HCT116 (cell line): ENCODE results near the gene LYRM4. TPM values are rescaled to one million over a fixed set of nuclear protein-coding genes. Genes with fewer than 3 reads are reported as not detected.

Experiments used
- ATAC-seq: fragments of 200-7000 bp; cut with Tn5 transposase; 2 replicates; pipeline ENCODE4 v1.9.1; 2020; ENCODE audit warnings: mild to moderate bottlenecking, moderate library complexity
- BruUV-seq: library from RNA; stranded (reverse); fragments of 400-500 nt; replicated peaks from 2 replicates; lab custom pipeline; 2021; lab: Mats Ljungman, UMichigan
- CTCF ChIA-PET: fragments of 300-600 bp; sonication (Branson Sonifier 250); formaldehyde crosslinking; loops from one replicate; lab custom pipeline; 2021; ENCODE audit warnings: antibody characterized with exemption; lab: Charles Lee
- POLR2A ChIA-PET: fragments of 300-600, 350-600 bp; sonication (Branson Sonifier 250); formaldehyde crosslinking; loops from one replicate; lab custom pipeline; 2021; ENCODE audit warnings: antibody characterized with exemption; lab: Charles Lee
- RAD21 ChIA-PET, 2 experiments: fragments of 300-600 bp; sonication (Branson Sonifier 250); formaldehyde crosslinking; loops; one replicate each; lab custom pipeline; 2023; ENCODE audit warnings: low total read pairs in 2 of 2; ENCODE audit not compliant: uncharacterized antibody in 2 of 2, unreplicated experiment in 2 of 2, low non-redundant PET in 1 of 2; lab: Charles Lee
- DNase-seq: peaks from one replicate; pipeline ENCODE4 v3.0.0-alpha.2; 2010; ENCODE audit warnings: low read depth, low spot score
- H2AFZ ChIP-seq: fragments of 200-600 bp; shearing (Covaris generic), sonication (generic); 2 replicates; pipeline ENCODE4 v1.6.1; 2017; ENCODE audit warnings: low read depth, mixed run types, mixed read lengths, antibody characterized with exemption, low read length; ENCODE audit not compliant: poor library complexity, severe bottlenecking
- H3K27ac ChIP-seq: 2 replicates; pipeline ENCODE4 v1.5.1; 2012; ENCODE audit warnings: low read depth, low read length
- H3K27me3 ChIP-seq: fragments of 200-600 bp; sonication (generic); 2 replicates; pipeline ENCODE4 v1.6.1; 2016; ENCODE audit warnings: mixed run types, low read length, mixed read lengths; ENCODE audit not compliant: insufficient read depth
- H3K36me3 ChIP-seq, 2 experiments: fragments of 200-500 bp in 1 of 2; fragments of 200-600 bp in 1 of 2; sonication (Bioruptor generic) in 1 of 2; sonication (generic) in 1 of 2; 2 replicates each; pipeline versions ENCODE4 v1.5.1 to v1.6.1; 2014 to 2016; ENCODE audit warnings: low read length in 2 of 2, inconsistent platforms in 1 of 2, mixed read lengths in 1 of 2, mixed run types in 1 of 2; ENCODE audit not compliant: insufficient read depth in 2 of 2, control insufficient read depth in 1 of 2
- H3K4me1 ChIP-seq, 2 experiments: fragments of 200-600 bp in 1 of 2; sonication (generic) in 1 of 2; 2 replicates each; pipeline versions ENCODE4 v1.5.1 to v1.6.1; 2012 to 2017; ENCODE audit warnings: low read length in 2 of 2, inconsistent platforms in 1 of 2, mild to moderate bottlenecking in 1 of 2, mixed read lengths in 1 of 2, mixed run types in 1 of 2, moderate library complexity in 1 of 2; ENCODE audit not compliant: insufficient read depth in 2 of 2, control insufficient read depth in 1 of 2
- H3K4me2 ChIP-seq: fragments of 200-600 bp; sonication (generic); 2 replicates; pipeline ENCODE4 v1.6.1; 2017; ENCODE audit warnings: mixed run types, low read length, mixed read lengths
- H3K4me3 ChIP-seq, 2 experiments: fragments of 200-600 bp in 1 of 2; sonication (generic) in 1 of 2; replicated peaks in 1 of 2; 2 replicates each; pipeline ENCODE4 v1.5.1; 2011 to 2016; ENCODE audit warnings: low read length in 2 of 2, control low read depth in 1 of 2, low read depth in 1 of 2, mild to moderate bottlenecking in 1 of 2, mixed read lengths in 1 of 2, mixed run types in 1 of 2
- H3K79me2 ChIP-seq: fragments of 200-600 bp; sonication (generic); 2 replicates; pipeline ENCODE4 v1.6.1; 2017; ENCODE audit warnings: mild to moderate bottlenecking, mixed run types, low read length, moderate library complexity, mixed read lengths; ENCODE audit not compliant: insufficient read depth
- H3K9ac ChIP-seq: fragments of 200-600 bp; sonication (generic); 2 replicates; pipeline ENCODE4 v1.6.1; 2016; ENCODE audit warnings: low read length, mixed read lengths
- H3K9me2 ChIP-seq: fragments of 200-600 bp; sonication (generic), shearing (Covaris generic); 2 replicates; pipeline ENCODE4 v1.6.1; 2017; ENCODE audit warnings: mixed run types, mild to moderate bottlenecking, moderate library complexity; ENCODE audit not compliant: insufficient read depth
- H3K9me3 ChIP-seq, 2 experiments: fragments of 200-500 bp in 1 of 2; fragments of 200-600 bp in 1 of 2; sonication (Bioruptor generic) in 1 of 2; sonication (generic) in 1 of 2; 2 replicates each; pipeline ENCODE4 v1.6.1; 2014 to 2017; ENCODE audit warnings: low read length in 2 of 2, mixed read lengths in 2 of 2, inconsistent platforms in 1 of 2, low read depth in 1 of 2, mild to moderate bottlenecking in 1 of 2, mixed run types in 1 of 2, moderate library complexity in 1 of 2; ENCODE audit not compliant: control insufficient read depth in 1 of 2, insufficient read depth in 1 of 2
- H4K20me1 ChIP-seq: fragments of 200-600 bp; sonication (generic), shearing (Covaris generic); 2 replicates; pipeline ENCODE4 v1.6.1; 2017; ENCODE audit warnings: mixed run types, mild to moderate bottlenecking, moderate library complexity; ENCODE audit not compliant: insufficient read depth
- ATF3 ChIP-seq: IDR thresholded peaks from 2 replicates; pipeline ENCODE4 v1.6.1; 2012
- CEBPB ChIP-seq: IDR thresholded peaks from 2 replicates; pipeline ENCODE4 v1.6.1; 2012; ENCODE audit warnings: low read depth
- ELF1 ChIP-seq: IDR thresholded peaks from 2 replicates; pipeline ENCODE4 v1.6.1; 2012; ENCODE audit warnings: low read depth, borderline replicate concordance
- EZH2 ChIP-seq: fragments of 200-600 bp; sonication (generic); IDR thresholded peaks from 2 replicates; pipeline ENCODE4 v1.6.1; 2017; ENCODE audit warnings: antibody characterized with exemption, mixed run types
- EZH2phosphoT487 ChIP-seq: fragments of 200-600 bp; IDR thresholded peaks from 2 replicates; pipeline ENCODE4 v1.6.1; 2018; ENCODE audit warnings: antibody characterized with exemption, borderline replicate concordance
- JUND ChIP-seq: IDR thresholded peaks from 2 replicates; pipeline ENCODE4 v1.6.1; 2012
- POLR2A ChIP-seq: IDR thresholded peaks from 2 replicates; pipeline ENCODE4 v1.7.0; 2011; ENCODE audit warnings: borderline replicate concordance; ENCODE audit not compliant: insufficient read depth, insufficient read length; ENCODE audit errors: extremely low read depth
- RAD21 ChIP-seq: IDR thresholded peaks from 2 replicates; pipeline ENCODE4 v1.6.1; 2012; ENCODE audit warnings: low read depth, mild to moderate bottlenecking
- SIN3A ChIP-seq: IDR thresholded peaks from 2 replicates; pipeline ENCODE4 v1.6.1; 2012; ENCODE audit warnings: low read depth
- SP1 ChIP-seq: IDR thresholded peaks from 2 replicates; pipeline ENCODE4 v1.6.1; 2012; ENCODE audit warnings: low read depth
- TCF7L2 ChIP-seq: IDR thresholded peaks from 2 replicates; pipeline ENCODE4 v1.7.0; 2011; ENCODE audit warnings: borderline replicate concordance, inconsistent platforms; ENCODE audit not compliant: insufficient read depth, insufficient read length; ENCODE audit errors: extremely low read depth
- YY1 ChIP-seq: IDR thresholded peaks from 2 replicates; pipeline ENCODE4 v1.6.1; 2011; ENCODE audit warnings: low read length, low read depth, moderate library complexity, mild to moderate bottlenecking; ENCODE audit not compliant: insufficient replicate concordance; ENCODE audit errors: extremely low read depth
- ZFX ChIP-seq: fragments of 450-650 bp; IDR thresholded peaks from 2 replicates; pipeline ENCODE4 v1.6.1; 2017
- ZNF274 ChIP-seq: fragments of 200-500 bp; sonication (Bioruptor generic); IDR thresholded peaks from 2 replicates; pipeline ENCODE4 v1.6.1; 2014; ENCODE audit warnings: mild to moderate bottlenecking, low read depth, low read length, inconsistent platforms
- intact Hi-C: fragments of 100-400 bp; cut with micrococcal nuclease; formaldehyde crosslinking; loops from 2 replicates; pipeline ENCODE4 v1.10.0; 2022
- total RNA-seq: library from RNA; stranded (reverse); gene quantifications from one replicate; pipeline ENCODE4 v1.2.1, GENCODE V29; 2021; ENCODE audit not compliant: unreplicated experiment
- TF ChIP-seq, protein P1 (sequence below): IDR thresholded peaks from 2 replicates; pipeline ENCODE4 v1.6.1; 2012
- TF ChIP-seq, protein P2 (sequence below): IDR thresholded peaks from 2 replicates; pipeline ENCODE4 v1.6.1; 2011; ENCODE audit warnings: mild to moderate bottlenecking, low read length, moderate library complexity; ENCODE audit not compliant: insufficient replicate concordance; ENCODE audit errors: extremely low read depth
- TF ChIP-seq, protein P3 (sequence below): IDR thresholded peaks from 2 replicates; pipeline ENCODE4 v1.6.1; 2012; ENCODE audit warnings: low read depth

The LYRM4 gene
- total RNA-seq, 1 experiment from 2014 or later = 30.1 TPM

GRCh38 chr6:5201271-5201670 lies 59.5 kb downstream of the LYRM4 start:
- intact Hi-C loops = loop anchor here (2.0 kb wide), 1 partner anchor 26 kb away; no protein-coding TSS in a partner anchor
- H3K27ac ChIP-seq = no peak overlapping the region
- CTCF ChIA-PET = no interaction called here
- DNase-seq (no peak), ATAC-seq (no peak)
- no peaks in the 10 kb centered on the region for H4K20me1 ChIP-seq
- no TSS peak for BruUV-seq
- H2AFZ ChIP-seq = no peak overlapping the region
- H3K9me2 ChIP-seq = no peaks in the 10 kb centered on the region
- H3K36me3 ChIP-seq = no peaks in the 10 kb centered on the region
- H3K9me3 ChIP-seq = no peaks in the 10 kb centered on the region
- H3K79me2 ChIP-seq = peaks cover 12% of the 10 kb centered on the region; the same call in 1 of the 2 replicates
- H3K4me2 ChIP-seq = no peak overlapping the region
- TF ChIP-seq YY1 (no peak), TCF7L2 (no peak), ELF1 (no peak), ATF3 (no peak), RAD21 (no peak), SIN3A (no peak), POLR2A (no peak), SP1 (no peak), CEBPB (no peak), ZNF274 (no peak), ZFX (no peak), EZH2 (no peak), JUND (no peak), EZH2phosphoT487 (no peak)
- TF ChIP-seq, protein P1, sequence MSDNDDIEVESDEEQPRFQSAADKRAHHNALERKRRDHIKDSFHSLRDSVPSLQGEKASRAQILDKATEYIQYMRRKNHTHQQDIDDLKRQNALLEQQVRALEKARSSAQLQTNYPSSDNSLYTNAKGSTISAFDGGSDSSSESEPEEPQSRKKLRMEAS = no peak
- TF ChIP-seq, protein P2, sequence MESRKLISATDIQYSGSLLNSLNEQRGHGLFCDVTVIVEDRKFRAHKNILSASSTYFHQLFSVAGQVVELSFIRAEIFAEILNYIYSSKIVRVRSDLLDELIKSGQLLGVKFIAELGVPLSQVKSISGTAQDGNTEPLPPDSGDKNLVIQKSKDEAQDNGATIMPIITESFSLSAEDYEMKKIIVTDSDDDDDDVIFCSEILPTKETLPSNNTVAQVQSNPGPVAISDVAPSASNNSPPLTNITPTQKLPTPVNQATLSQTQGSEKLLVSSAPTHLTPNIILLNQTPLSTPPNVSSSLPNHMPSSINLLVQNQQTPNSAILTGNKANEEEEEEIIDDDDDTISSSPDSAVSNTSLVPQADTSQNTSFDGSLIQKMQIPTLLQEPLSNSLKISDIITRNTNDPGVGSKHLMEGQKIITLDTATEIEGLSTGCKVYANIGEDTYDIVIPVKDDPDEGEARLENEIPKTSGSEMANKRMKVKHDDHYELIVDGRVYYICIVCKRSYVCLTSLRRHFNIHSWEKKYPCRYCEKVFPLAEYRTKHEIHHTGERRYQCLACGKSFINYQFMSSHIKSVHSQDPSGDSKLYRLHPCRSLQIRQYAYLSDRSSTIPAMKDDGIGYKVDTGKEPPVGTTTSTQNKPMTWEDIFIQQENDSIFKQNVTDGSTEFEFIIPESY = no peak
- TF ChIP-seq, protein P3, sequence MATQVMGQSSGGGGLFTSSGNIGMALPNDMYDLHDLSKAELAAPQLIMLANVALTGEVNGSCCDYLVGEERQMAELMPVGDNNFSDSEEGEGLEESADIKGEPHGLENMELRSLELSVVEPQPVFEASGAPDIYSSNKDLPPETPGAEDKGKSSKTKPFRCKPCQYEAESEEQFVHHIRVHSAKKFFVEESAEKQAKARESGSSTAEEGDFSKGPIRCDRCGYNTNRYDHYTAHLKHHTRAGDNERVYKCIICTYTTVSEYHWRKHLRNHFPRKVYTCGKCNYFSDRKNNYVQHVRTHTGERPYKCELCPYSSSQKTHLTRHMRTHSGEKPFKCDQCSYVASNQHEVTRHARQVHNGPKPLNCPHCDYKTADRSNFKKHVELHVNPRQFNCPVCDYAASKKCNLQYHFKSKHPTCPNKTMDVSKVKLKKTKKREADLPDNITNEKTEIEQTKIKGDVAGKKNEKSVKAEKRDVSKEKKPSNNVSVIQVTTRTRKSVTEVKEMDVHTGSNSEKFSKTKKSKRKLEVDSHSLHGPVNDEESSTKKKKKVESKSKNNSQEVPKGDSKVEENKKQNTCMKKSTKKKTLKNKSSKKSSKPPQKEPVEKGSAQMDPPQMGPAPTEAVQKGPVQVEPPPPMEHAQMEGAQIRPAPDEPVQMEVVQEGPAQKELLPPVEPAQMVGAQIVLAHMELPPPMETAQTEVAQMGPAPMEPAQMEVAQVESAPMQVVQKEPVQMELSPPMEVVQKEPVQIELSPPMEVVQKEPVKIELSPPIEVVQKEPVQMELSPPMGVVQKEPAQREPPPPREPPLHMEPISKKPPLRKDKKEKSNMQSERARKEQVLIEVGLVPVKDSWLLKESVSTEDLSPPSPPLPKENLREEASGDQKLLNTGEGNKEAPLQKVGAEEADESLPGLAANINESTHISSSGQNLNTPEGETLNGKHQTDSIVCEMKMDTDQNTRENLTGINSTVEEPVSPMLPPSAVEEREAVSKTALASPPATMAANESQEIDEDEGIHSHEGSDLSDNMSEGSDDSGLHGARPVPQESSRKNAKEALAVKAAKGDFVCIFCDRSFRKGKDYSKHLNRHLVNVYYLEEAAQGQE = no peak
- no peak overlapping the region for H3K9ac ChIP-seq
- no peaks in the 10 kb centered on the region for H3K4me1 ChIP-seq
- RAD21 ChIA-PET = no interaction called here
- no peak overlapping the region for H3K4me3 ChIP-seq
- POLR2A ChIA-PET = no interaction called here
- no peaks in the 10 kb centered on the region for H3K27me3 ChIP-seq
